Cardiac muscle cell (in vitro differentiated cells and primary cell): ENCODE results near the gene GAST. TPM values are rescaled to one million over a fixed set of nuclear protein-coding genes. Genes with fewer than 3 reads are reported as not detected.
"Not testable (repeated sequence)": the region's sequence is repeated elsewhere in the genome, so short reads cannot be mapped to it uniquely, and the experiment has no call there.

Source experiments
- DNase-seq, 2 donors: peaks; one replicate each; pipeline versions ENCODE4 v3.0.0 to v3.0.0-alpha.2; 2010 to 2017; ENCODE audit warnings: low read depth in 1 of 2, low spot score in 1 of 2
- H3K27ac ChIP-seq: fragments of 200-600 bp; sonication (generic); 2 replicates; pipeline ENCODE4 v1.5.1; 2016
- H3K27me3 ChIP-seq: fragments of 200-600 bp; sonication (generic); 2 replicates; pipeline ENCODE4 v1.6.0; 2016; ENCODE audit warnings: control low read depth
- H3K36me3 ChIP-seq: fragments of 200-600 bp; sonication (generic); 2 replicates; pipeline ENCODE4 v1.5.1; 2016; ENCODE audit warnings: control low read depth
- H3K4me1 ChIP-seq: fragments of 200-600 bp; sonication (generic); 2 replicates; pipeline ENCODE4 v1.8.1; 2017; ENCODE audit warnings: low read depth, mild to moderate bottlenecking, mixed run types
- H3K4me3 ChIP-seq: fragments of 200-600 bp; sonication (generic); 2 replicates; pipeline ENCODE4 v1.5.1; 2016; ENCODE audit warnings: mild to moderate bottlenecking
- H3K9me3 ChIP-seq: fragments of 200-600 bp; sonication (generic); 2 replicates; pipeline ENCODE4 v1.5.1; 2017; ENCODE audit warnings: low read depth, mild to moderate bottlenecking, control low read depth
- polyA plus RNA-seq: library from polyadenylated mRNA; unstranded; fragments of >200 nt; fragmentation: Nextera tagmentation; extraction: Ambion mirVana; gene quantifications from 2 replicates; pipeline ENCODE4 v1.2.1, GENCODE V29; 2016
- total RNA-seq: library from RNA; depleted of rRNA; stranded (reverse); fragments of >200 nt; gene quantifications from 2 replicates; pipeline ENCODE4 v1.2.3, GENCODE V29; 2016
- TF ChIP-seq, protein P1 (sequence below): IDR thresholded peaks from 2 replicates; pipeline ENCODE4 v1.5.1; 2012; ENCODE audit warnings: low read depth, mild to moderate bottlenecking, low read length

The GAST gene
- total and polyA plus RNA-seq, 2 experiments from 2014 or later = not detected

DNA sequence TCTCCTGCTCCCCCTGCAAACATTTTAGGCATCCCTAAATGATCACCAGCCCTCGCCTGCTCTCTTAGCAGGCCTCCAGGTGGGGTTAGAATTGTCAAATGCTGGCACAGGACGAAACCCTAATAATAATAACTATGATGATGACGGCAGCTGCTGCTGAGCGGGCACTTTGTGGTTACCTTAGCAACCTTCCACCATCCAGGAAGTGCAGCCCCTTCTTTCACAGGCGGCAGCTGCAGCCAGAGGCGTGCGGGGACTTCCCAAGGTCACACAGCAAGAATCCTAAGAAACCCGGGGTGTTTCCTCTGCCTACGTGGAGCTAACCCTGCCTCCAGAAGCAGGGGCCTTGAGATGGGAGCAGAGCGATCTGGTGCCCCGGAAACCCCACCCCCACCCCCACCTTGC is 45.9 kb upstream of the GAST start:
- H3K27me3 ChIP-seq = no peaks in the 10 kb centered on the region
- TF ChIP-seq, protein P1, sequence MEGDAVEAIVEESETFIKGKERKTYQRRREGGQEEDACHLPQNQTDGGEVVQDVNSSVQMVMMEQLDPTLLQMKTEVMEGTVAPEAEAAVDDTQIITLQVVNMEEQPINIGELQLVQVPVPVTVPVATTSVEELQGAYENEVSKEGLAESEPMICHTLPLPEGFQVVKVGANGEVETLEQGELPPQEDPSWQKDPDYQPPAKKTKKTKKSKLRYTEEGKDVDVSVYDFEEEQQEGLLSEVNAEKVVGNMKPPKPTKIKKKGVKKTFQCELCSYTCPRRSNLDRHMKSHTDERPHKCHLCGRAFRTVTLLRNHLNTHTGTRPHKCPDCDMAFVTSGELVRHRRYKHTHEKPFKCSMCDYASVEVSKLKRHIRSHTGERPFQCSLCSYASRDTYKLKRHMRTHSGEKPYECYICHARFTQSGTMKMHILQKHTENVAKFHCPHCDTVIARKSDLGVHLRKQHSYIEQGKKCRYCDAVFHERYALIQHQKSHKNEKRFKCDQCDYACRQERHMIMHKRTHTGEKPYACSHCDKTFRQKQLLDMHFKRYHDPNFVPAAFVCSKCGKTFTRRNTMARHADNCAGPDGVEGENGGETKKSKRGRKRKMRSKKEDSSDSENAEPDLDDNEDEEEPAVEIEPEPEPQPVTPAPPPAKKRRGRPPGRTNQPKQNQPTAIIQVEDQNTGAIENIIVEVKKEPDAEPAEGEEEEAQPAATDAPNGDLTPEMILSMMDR = no peak
- H3K36me3 ChIP-seq = no peaks in the 10 kb centered on the region
- no peak overlapping the region for H3K27ac ChIP-seq
- DNase-seq = peak in 1 of 2 donors; percentile 58
- H3K4me3 ChIP-seq = no peak overlapping the region
- H3K4me1 ChIP-seq = peaks cover 5% of the 10 kb centered on the region
- H3K9me3 ChIP-seq = no peaks in the 10 kb centered on the region

DNA sequence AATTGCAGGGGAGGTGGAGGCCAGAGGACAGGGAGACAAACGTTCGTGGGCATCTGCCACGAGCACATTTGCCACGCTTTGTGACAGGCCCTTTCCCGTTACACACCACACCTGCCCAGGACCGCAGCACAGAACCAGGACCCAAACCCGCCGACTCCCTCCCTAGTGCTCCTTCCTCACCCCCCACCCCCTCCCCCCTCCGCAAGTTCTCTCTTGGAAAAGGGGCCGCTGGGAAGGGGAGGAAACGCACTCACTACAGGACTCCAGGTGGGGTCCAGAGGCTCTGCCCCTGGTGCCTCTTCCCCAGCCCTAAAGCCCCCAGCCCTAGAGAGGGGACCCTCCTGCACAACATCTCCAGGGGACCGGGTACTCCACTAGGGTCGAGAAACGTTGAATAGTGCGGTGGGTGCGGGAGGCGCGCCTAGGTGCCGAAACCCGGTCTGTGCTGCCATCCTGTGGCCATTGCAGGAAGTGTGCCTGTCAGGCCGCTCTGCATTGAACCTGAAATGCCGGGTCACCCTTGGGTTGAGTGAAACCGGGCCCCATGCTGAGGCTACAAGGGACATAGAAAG is 45.3 kb upstream of the GAST start:
- H3K27me3 ChIP-seq = no peaks in the 10 kb centered on the region
- peak overlapping the region; percentile 14 for H3K4me3 ChIP-seq
- H3K36me3 ChIP-seq = no peaks in the 10 kb centered on the region
- H3K4me1 ChIP-seq = peaks cover 5% of the 10 kb centered on the region
- TF ChIP-seq, protein P1 = peak; percentile 94
- no peak overlapping the region for H3K27ac ChIP-seq
- no peaks in the 10 kb centered on the region for H3K9me3 ChIP-seq
- DNase-seq = peak; percentile 77 to 86

DNA sequence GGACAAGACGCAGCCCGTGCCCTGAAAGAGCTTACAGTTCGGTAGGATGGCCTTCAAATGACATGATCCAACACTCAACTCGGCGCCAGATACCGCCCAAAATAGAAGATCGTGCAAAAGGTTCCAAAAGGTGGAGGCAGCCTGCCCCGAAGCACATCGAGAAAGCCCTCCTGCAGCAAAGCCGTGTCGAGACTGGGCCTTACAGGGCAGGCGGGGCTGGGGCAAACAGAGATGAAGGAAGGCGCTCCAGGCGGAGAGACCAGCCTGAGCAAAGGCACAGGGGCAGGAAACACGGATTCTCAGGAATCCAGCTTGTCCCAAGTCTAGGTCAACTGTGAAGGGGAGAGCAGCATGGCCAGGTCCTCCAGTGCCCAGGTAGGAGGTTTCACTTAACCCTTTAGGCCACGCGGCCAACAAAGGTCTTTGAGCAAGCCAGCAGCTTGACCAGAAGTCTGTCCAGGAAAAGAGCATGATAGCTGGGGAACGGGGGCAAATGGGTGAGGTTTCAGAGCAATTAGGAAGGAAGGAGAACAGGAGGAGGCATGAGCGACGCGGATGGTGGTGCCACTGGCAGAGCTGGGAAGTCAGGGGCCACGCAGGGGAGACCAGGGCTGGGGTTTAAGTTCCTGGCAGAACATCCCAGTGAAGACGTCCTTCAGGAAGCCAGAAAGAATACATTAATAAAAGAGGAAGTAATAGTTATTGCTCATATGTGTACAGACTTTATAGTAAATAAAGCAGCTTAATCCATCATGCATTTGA is 44.7 kb upstream of the GAST start:
- Histone ChIP-seq H3K36me3 (no peaks in the 10 kb centered on the region), H3K4me3 (no peak overlapping the region), H3K4me1 (peaks cover 5% of the 10 kb centered on the region), H3K9me3 (no peaks in the 10 kb centered on the region), H3K27me3 (no peaks in the 10 kb centered on the region), H3K27ac (no peak overlapping the region)
- TF ChIP-seq, protein P1 = no peak
- no peak for DNase-seq

DNA sequence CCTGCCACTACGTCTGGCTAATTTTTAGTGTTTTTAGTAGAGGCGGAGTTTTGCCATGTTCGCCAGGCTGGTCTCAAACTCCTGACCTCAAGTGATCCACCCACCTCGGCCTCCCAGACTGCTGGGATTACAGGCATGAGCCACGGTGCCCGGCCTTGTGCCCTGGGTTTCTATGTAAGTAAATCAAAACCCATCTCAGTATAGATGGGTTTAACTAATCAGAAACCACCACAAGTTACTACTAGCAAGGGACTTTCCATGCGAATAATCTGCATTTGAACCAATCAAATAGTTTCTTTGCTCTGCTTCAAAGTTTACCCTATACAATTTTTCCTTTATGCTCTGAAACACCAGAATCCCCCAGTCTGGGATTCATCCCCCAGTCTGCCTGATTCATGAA is 40.0 kb upstream of the GAST start:
- TF ChIP-seq, protein P1 = no peak
- no peak for DNase-seq

DNA sequence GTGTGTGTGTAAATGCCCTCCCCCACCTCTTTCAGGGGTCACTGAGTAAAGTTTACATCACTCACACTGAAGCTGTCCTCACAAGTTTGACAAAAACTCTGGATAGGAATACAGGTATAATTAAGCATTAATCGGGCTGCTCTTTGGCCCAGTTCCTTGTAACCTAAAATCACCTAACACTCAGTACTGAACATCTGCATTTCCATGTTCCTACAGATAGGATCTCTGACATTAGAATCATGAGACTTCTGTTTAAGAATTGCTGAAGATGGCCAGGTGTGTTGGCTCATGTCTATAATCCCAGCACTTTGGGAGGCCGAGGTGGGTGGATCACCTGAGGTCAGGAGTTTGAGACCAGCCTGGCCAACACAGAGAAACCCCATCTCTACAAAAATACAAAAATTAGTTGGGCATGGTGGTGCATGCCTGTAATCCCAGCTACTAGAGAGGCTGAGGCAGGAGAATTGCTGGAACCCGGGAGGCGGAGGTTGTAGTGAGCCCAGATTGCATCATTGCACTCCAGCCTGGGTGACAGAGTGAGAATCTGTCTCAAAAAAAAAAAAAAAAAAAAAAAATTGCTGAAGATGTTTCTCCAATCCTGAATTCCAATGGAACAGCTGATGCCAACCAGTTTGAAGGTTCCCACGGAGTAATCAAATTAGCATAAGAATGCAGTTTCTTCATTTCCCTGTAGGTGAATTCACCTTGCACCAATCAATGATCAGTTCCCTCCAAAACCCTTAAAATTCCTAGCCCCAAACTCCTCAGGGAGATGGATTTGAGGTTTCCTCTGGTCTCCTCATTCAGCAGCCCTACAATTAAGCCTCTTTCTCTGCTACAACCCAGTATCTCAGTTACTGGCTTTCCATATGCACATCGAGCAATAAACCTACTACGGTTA is 36.7 kb upstream of the GAST start:
- not testable (repeated sequence) for H3K4me3 ChIP-seq, H3K9me3 ChIP-seq, H3K4me1 ChIP-seq, H3K36me3 ChIP-seq, H3K27me3 ChIP-seq, DNase-seq, H3K27ac ChIP-seq

More for the DNA sequence above, 40.0 kb upstream of the GAST start:
- no peak overlapping the region for H3K27ac ChIP-seq
- H3K36me3 ChIP-seq = no peaks in the 10 kb centered on the region
- no peaks in the 10 kb centered on the region for H3K4me1 ChIP-seq
- H3K4me3 ChIP-seq = no peak overlapping the region
- no peaks in the 10 kb centered on the region for H3K9me3 ChIP-seq
- no peaks in the 10 kb centered on the region for H3K27me3 ChIP-seq

DNA sequence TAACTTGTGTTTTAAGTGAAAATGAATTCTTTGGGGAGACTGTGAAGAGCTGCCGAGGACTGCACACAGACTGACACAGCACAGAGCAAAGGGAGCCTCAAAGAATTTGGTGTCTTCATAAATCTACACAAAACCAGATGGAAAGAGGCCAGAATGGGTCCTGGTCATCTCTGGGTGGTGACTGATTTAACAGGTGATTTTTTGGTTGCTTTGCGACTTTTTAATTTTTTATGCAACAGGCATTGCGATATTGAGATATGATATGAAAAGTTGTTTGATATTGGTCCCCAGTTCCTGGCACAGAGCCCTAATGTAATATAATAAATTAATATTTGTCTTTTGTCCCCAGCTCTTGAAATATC is 36.1 kb upstream of the GAST start:
- no peak overlapping the region for H3K27ac ChIP-seq
- H3K4me3 ChIP-seq = no peak overlapping the region

More for the DNA sequence above, 36.1 kb upstream of the GAST start:
- Histone ChIP-seq H3K4me1 (peaks cover 5% of the 10 kb centered on the region), H3K9me3 (no peaks in the 10 kb centered on the region), H3K36me3 (no peaks in the 10 kb centered on the region), H3K27me3 (no peaks in the 10 kb centered on the region)
- TF ChIP-seq, protein P1 = no peak
- no peak for DNase-seq
